ENCODE measurements around the gene ILDR1.

- TF ChIP-seq TAF1 (IDR thresholded peaks at IDR 0.05; ENCODE audit: borderline replicate concordance, insufficient read depth, low read length) (no peak), POLR2AphosphoS5 (IDR thresholded peaks at IDR 0.05; ENCODE audit: low read depth, low read length) (no peak), REST (IDR thresholded peaks at IDR 0.05; ENCODE audit: insufficient read depth in 1 of 2, low read depth in 2 of 2, low read length in 2 of 2) (no peak), SIN3A (IDR thresholded peaks at IDR 0.05; ENCODE audit: borderline replicate concordance, insufficient read depth, low read length) (no peak)
These were observed 78.6 kb downstream of the ILDR1 start for GRCh38 chr3:121943431-121943830.

All from PFSK-1 (cell line).